HepG2 (cell line): ENCODE measurements around the gene PANK2. TPM values are rescaled to one million over a fixed set of nuclear protein-coding genes. Genes with fewer than 3 reads are reported as not detected.

Experiments used
- ATAC-seq: fragments of 200-7000 bp; cut with Tn5 transposase; 3 replicates; pipeline ENCODE4 v1.9.1; 2020; ENCODE audit warnings: mild to moderate bottlenecking, moderate library complexity
- BruUV-seq: library from RNA; stranded (reverse); fragments of 400-500 nt; replicated peaks from 2 replicates; lab custom pipeline; 2021; lab: Mats Ljungman, UMichigan
- CTCF ChIA-PET: fragments of 300-600 bp; formaldehyde crosslinking; extraction: SDS; loops from one replicate; lab custom pipeline; 2021; ENCODE audit warnings: low total read pairs, inconsistent platforms, low intra/inter-chr PET ratio; lab: Yijun Ruan, JAX
- POLR2A ChIA-PET: fragments of 350-600 bp; sonication (Branson Sonifier 250); formaldehyde crosslinking; loops from one replicate; lab custom pipeline; 2020; ENCODE audit warnings: antibody characterized with exemption, inconsistent platforms; lab: Yijun Ruan, JAX
- DNase-seq: peaks from one replicate; pipeline ENCODE4 v3.0.0-alpha.2; 2015; ENCODE audit warnings: low spot score
- FAIRE-seq: peaks from 3 replicates; lab custom pipeline; 2011; peaks lifted over from hg19 to GRCh38; lab: Jason Lieb, UNC
- H2AFZ ChIP-seq: one replicate; pipeline ENCODE4 v1.6.1; 2011; ENCODE audit warnings: low read length, inconsistent platforms
- H3K27ac ChIP-seq: fragments of 300-600 bp; 3 replicates; pipeline ENCODE4 v1.8.0; 2011; ENCODE audit warnings: mixed run types, mild to moderate bottlenecking, mixed read lengths, low read length, inconsistent platforms; ENCODE audit not compliant: insufficient read depth; ENCODE audit errors: extremely low read length
- H3K27me3 ChIP-seq, 2 experiments: fragments of 200-600 bp in 1 of 2; 2 replicates in 1 of 2; 3 replicates in 1 of 2; pipeline versions ENCODE4 v1.6.0 to v1.8.0; 2011; ENCODE audit warnings: low read length in 2 of 2, mild to moderate bottlenecking in 2 of 2, moderate library complexity in 2 of 2, inconsistent platforms in 1 of 2; ENCODE audit not compliant: insufficient read depth in 2 of 2, control insufficient read depth in 1 of 2
- H3K36me3 ChIP-seq, 2 experiments: fragments of 200-600 bp in 1 of 2; replicated peaks in 1 of 2; 2 replicates in 1 of 2; 3 replicates in 1 of 2; pipeline versions ENCODE4 v1.5.1 to v1.8.0; 2011; ENCODE audit warnings: low read length in 2 of 2, inconsistent platforms in 1 of 2; ENCODE audit not compliant: insufficient read depth in 2 of 2, control insufficient read depth in 1 of 2
- H3K4me1 ChIP-seq: 2 replicates; pipeline ENCODE4 v1.5.1; 2012; ENCODE audit warnings: low read length, inconsistent platforms; ENCODE audit not compliant: insufficient read depth
- H3K4me2 ChIP-seq: 2 replicates; pipeline ENCODE4 v1.6.0; 2011; ENCODE audit warnings: low read depth, low read length, inconsistent platforms
- H3K4me3 ChIP-seq, 3 experiments: fragments of 200-600 bp in 1 of 3; sonication (generic), shearing (Covaris generic) in 1 of 3; replicated peaks in 1 of 3; 2 replicates each; pipeline ENCODE4 v1.5.1; 2011 to 2016; ENCODE audit warnings: low read length in 3 of 3, inconsistent platforms in 2 of 3, low read depth in 2 of 3, mild to moderate bottlenecking in 2 of 3, control low read depth in 1 of 3, mixed read lengths in 1 of 3; ENCODE audit not compliant: insufficient read depth in 1 of 3
- H3K79me2 ChIP-seq: one replicate; pipeline ENCODE4 v1.6.1; 2011; ENCODE audit warnings: low read length, inconsistent platforms; ENCODE audit not compliant: insufficient read depth
- H3K9ac ChIP-seq: 2 replicates; pipeline ENCODE4 v1.6.0; 2011; ENCODE audit warnings: mild to moderate bottlenecking, low read depth, low read length, inconsistent platforms; ENCODE audit not compliant: insufficient read depth
- H3K9me3 ChIP-seq: 2 replicates; pipeline ENCODE4 v1.5.1; 2012; ENCODE audit warnings: mild to moderate bottlenecking, low read length
- H4K20me1 ChIP-seq: 2 replicates; pipeline ENCODE4 v1.6.0; 2011; ENCODE audit warnings: inconsistent platforms, mild to moderate bottlenecking, low read length, moderate library complexity; ENCODE audit not compliant: insufficient read depth
- AGO2 ChIP-seq: fragments of 200-400 bp; formaldehyde crosslinking; optimal IDR thresholded peaks from 2 replicates; pipeline ENCODE3; 2017; ENCODE audit warnings: mild to moderate bottlenecking, low read depth, low read length, moderate library complexity
- ARNT2 ChIP-seq: sonication (generic); formaldehyde crosslinking; IDR thresholded peaks from 2 replicates; pipeline ENCODE4 v1.8.0; 2022; ENCODE audit warnings: mild to moderate bottlenecking, low read depth, missing genetic modification reagents, moderate library complexity
- BHLHE40 ChIP-seq: IDR thresholded peaks from 2 replicates; pipeline ENCODE4 v1.6.1; 2011; ENCODE audit warnings: low read length, improper control_type of control experiment
- HIVEP1 ChIP-seq: sonication (generic); formaldehyde crosslinking; IDR thresholded peaks from 2 replicates; pipeline ENCODE4 v1.4.0; 2020; ENCODE audit warnings: mild to moderate bottlenecking, missing genetic modification reagents
- KDM5B ChIP-seq: sonication (generic); formaldehyde crosslinking; IDR thresholded peaks from 2 replicates; pipeline ENCODE4 v1.4.0; 2020; ENCODE audit warnings: missing genetic modification reagents, mild to moderate bottlenecking, borderline replicate concordance
- MED8 ChIP-seq: sonication (generic); formaldehyde crosslinking; IDR thresholded peaks from 2 replicates; pipeline ENCODE4 v1.8.1; 2023; ENCODE audit warnings: mild to moderate bottlenecking, missing genetic modification reagents; ENCODE audit not compliant: insufficient replicate concordance
- MXD4 ChIP-seq: IDR thresholded peaks from 2 replicates; pipeline ENCODE4 v1.6.1; 2016; ENCODE audit warnings: mild to moderate bottlenecking, missing biosample characterization, missing genetic modification reagents
- POLR2A ChIP-seq, 2 experiments: IDR thresholded peaks; 2 replicates each; pipeline ENCODE4 v1.6.1; 2011; ENCODE audit warnings: low read depth in 2 of 2, low read length in 2 of 2, mild to moderate bottlenecking in 1 of 2, moderate library complexity in 1 of 2; ENCODE audit not compliant: insufficient read depth in 1 of 2
- POLR2AphosphoS5 ChIP-seq: IDR thresholded peaks from 2 replicates; pipeline ENCODE4 v1.6.1; 2012; ENCODE audit warnings: low read depth, low read length
- POLR2G ChIP-seq: fragments of 200-400 bp; formaldehyde crosslinking; IDR thresholded peaks from 2 replicates; pipeline ENCODE4 v1.6.1; 2018; ENCODE audit warnings: mild to moderate bottlenecking, low read depth, low read length, moderate library complexity
- RBM22 ChIP-seq: fragments of 200-400 bp; formaldehyde crosslinking; optimal IDR thresholded peaks from 2 replicates; pipeline ENCODE3; 2017; ENCODE audit warnings: mild to moderate bottlenecking, low read length, moderate library complexity
- ZC3H13 ChIP-seq: sonication (generic); formaldehyde crosslinking; IDR thresholded peaks from 2 replicates; pipeline ENCODE4 v1.8.1; 2023; ENCODE audit warnings: mild to moderate bottlenecking, missing genetic modification reagents, moderate library complexity
- ZNF20 ChIP-seq: sonication (generic); formaldehyde crosslinking; IDR thresholded peaks from 2 replicates; pipeline ENCODE4 v1.4.0; 2020; ENCODE audit warnings: mild to moderate bottlenecking, moderate library complexity, missing genetic modification reagents
- ZNF776 ChIP-seq: sonication (generic); formaldehyde crosslinking; IDR thresholded peaks from 2 replicates; pipeline ENCODE4 v1.4.0; 2020; ENCODE audit warnings: mild to moderate bottlenecking, missing genetic modification reagents
- ZNF83 ChIP-seq: sonication (generic); formaldehyde crosslinking; IDR thresholded peaks from 2 replicates; pipeline ENCODE4 v1.4.0; 2020; ENCODE audit warnings: missing genetic modification reagents, mild to moderate bottlenecking, borderline replicate concordance
- WGBS: methylation state at CpG from one replicate; pipeline ENCODE4 v1.1.6; 2017; ENCODE audit warnings: low lambda C conversion rate; 5-methylcytosine and 5-hydroxymethylcytosine counted together
- in situ Hi-C: cut with HindIII; loops from 2 replicates; pipeline ENCODE4 v1.10.0; 2017; ENCODE audit warnings: low pct_unique_long_range_greater_than_20kb; ENCODE audit not compliant: extremely low pct_ligation_motif_present
- intact Hi-C: fragments of 100-400 bp; cut with micrococcal nuclease; formaldehyde crosslinking; loops from one replicate; pipeline ENCODE4 v1.10.0; 2022; ENCODE audit not compliant: unreplicated experiment
- polyA plus RNA-seq, 8 experiments: library from polyadenylated mRNA; depleted of rRNA in 3 of 8; stranded (reverse) in 7 of 8; unstranded in 1 of 8; fragments of >200 nt; fragmentation: Illumina TruSeq in 4 of 8; extraction: Trizol in 4 of 8; gene quantifications; 2 replicates each; pipeline versions ENCODE4 v1.2.1 to v1.2.3, GENCODE V29; 2011 to 2016; ENCODE audit warnings: low read depth in 4 of 8, missing spikeins in 1 of 8, mixed read lengths in 1 of 8; ENCODE audit not compliant: insufficient read depth in 1 of 8
- total RNA-seq, 5 experiments: library from RNA; depleted of rRNA; stranded (reverse); fragments of >200 nt; fragmentation: Illumina TruSeq; extraction: Trizol; gene quantifications; 2 replicates each; pipeline ENCODE4 v1.2.3, GENCODE V29; 2016; ENCODE audit warnings: low read depth in 1 of 5

Gene PANK2
- total and polyA plus RNA-seq, 2 of the 13 experiments (the other 11 are each of a cell fraction or from before 2014, with no cell fraction given) = 39.2 to 123 TPM

DNA sequence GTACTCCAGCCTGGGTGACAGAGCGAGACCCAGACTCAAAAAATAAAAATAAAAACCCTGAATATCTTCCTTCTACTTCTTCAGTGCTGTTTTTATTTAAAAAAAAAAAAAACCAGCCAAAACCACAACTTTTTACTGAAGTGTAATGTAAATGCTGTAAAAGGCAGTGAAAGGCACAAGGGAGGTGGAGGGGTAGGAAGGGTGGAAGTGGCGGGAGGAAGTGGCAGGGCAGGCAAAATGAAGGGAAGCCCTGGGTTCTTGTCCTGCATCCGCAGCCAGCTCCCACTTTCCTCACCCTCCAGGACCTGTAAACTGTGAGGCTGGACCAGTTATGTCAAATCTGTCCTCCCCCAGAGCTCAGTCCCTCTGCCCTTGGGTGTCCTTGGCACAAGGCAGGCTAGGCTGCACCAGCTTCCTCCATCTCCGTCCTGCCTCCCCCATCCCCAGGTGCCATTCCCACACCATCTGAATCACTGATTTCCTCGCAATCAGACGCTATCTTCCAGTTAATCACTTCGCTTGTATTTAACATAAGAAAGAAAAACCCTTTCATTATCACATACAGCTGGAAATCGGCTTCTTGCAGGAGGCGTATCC, 13.7 kb upstream of the PANK2 start:
- no peaks in the 10 kb centered on the region for H3K27me3 ChIP-seq
- no peaks in the 10 kb centered on the region for H3K9me3 ChIP-seq
- ChIA-PET CTCF (no interaction called here), POLR2A (interaction anchor here (0.6 to 0.9 kb wide), 4 partner anchors 10 to 347 kb away, joined by 3 to 4 read pairs (median 3); partner anchors contain the start of gene AP5S1)
- no peak overlapping the region for H3K27ac ChIP-seq
- H4K20me1 ChIP-seq = no peaks in the 10 kb centered on the region
- H3K4me3 ChIP-seq = no peak overlapping the region
- TF ChIP-seq ZNF776 (CRISPR knock-in tag) (0 out of 2 replicates have a peak, but pooled peaks have one; percentile 22), POLR2AphosphoS5 (peak; percentile 7; the same call in 1 of the 2 replicates), HIVEP1 (CRISPR knock-in tag) (0 out of 2 replicates have a peak, but pooled peaks have one; percentile 37), AGO2 (peak; percentile 70), POLR2A (IDR thresholded peaks at IDR 0.05; ENCODE audit: insufficient read depth in 1 of 2, low read depth in 2 of 2, low read length in 2 of 2) (peak in 1 of 2 experiments; percentile 21; a peak in 1 of 4 replicates), ZNF20 (CRISPR knock-in tag) (no peak), ZC3H13 (CRISPR knock-in tag) (0 out of 2 replicates have a peak, but pooled peaks have one; percentile 20), BHLHE40 (no peak), ZNF83 (CRISPR knock-in tag) (no peak), MED8 (peak; percentile 49), RBM22 (peak; percentile 80), ARNT2 (CRISPR knock-in tag) (no peak), MXD4 (CRISPR knock-in tag) (no peak), POLR2G (0 out of 2 replicates have a peak, but pooled peaks have one; percentile 39), KDM5B (CRISPR knock-in tag) (0 out of 2 replicates have a peak, but pooled peaks have one; percentile 29)
- no TSS peak for BruUV-seq
- intact Hi-C loops (no loop called here), in situ Hi-C loops (no loop called here)
- ATAC-seq = no peak
- no peak for DNase-seq
- 97% methylated on average over 9 of the region's 9 CpGs for WGBS
- no peak overlapping the region for H3K9ac ChIP-seq
- H3K36me3 ChIP-seq = peaks cover 3 to 19% of the 10 kb centered on the region in 2 experiments; a peak in 4 of 5 replicates
- H3K4me1 ChIP-seq = peaks cover 12% of the 10 kb centered on the region
- H3K4me2 ChIP-seq = no peak overlapping the region
- no peak overlapping the region for H2AFZ ChIP-seq
- FAIRE-seq = no peak
- no peaks in the 10 kb centered on the region for H3K79me2 ChIP-seq
